Measurements from ENCODE around the gene NR2F1-AS1.
A peak's percentile ranks its signal among the peaks of the same experiment; 100 is the strongest.

The NR2F1-AS1 gene

GRCh38 chr5:93360436-93361088, 220.5 kb downstream of the NR2F1-AS1 start:
- no peaks in the 10 kb centered on the region for H3K36me3 ChIP-seq (ENCODE audit: control insufficient read depth in 1 of 2, insufficient read depth in 2 of 2, low read length in 2 of 2)
- H3K9me3 ChIP-seq (ENCODE audit: control insufficient read depth in 1 of 2, low read length in 2 of 2): no peaks in the 10 kb centered on the region
- H3K27ac ChIP-seq (ENCODE audit: low read depth, low read length): no peak overlapping the region
- no peaks in the 10 kb centered on the region for H3K27me3 ChIP-seq (ENCODE audit: control insufficient read depth in 1 of 2, insufficient read depth in 2 of 2, low read length in 2 of 2)
- H3K9ac ChIP-seq (ENCODE audit: low read depth in 1 of 2, low read length in 2 of 2): no peak overlapping the region
- no peaks in the 10 kb centered on the region for H3K4me1 ChIP-seq (ENCODE audit: control insufficient read depth in 1 of 2, insufficient read depth in 2 of 2, low read length in 2 of 2)
- H3K4me3 ChIP-seq (ENCODE audit: low read depth in 1 of 2, low read length in 2 of 2): no peak overlapping the region

GRCh38 chr5:93359960-93360305, 221.1 kb downstream of the NR2F1-AS1 start:
- H3K4me3 ChIP-seq (ENCODE audit: low read depth in 1 of 2, low read length in 2 of 2): no peak overlapping the region
- no peaks in the 10 kb centered on the region for H3K36me3 ChIP-seq (ENCODE audit: control insufficient read depth in 1 of 2, insufficient read depth in 2 of 2, low read length in 2 of 2)
- H3K9ac ChIP-seq (ENCODE audit: low read depth in 1 of 2, low read length in 2 of 2): no peak overlapping the region
- peak overlapping the region; percentile 25 for H3K27ac ChIP-seq (ENCODE audit: low read depth, low read length)
- H3K9me3 ChIP-seq (ENCODE audit: control insufficient read depth in 1 of 2, low read length in 2 of 2): no peaks in the 10 kb centered on the region
- H3K27me3 ChIP-seq (ENCODE audit: control insufficient read depth in 1 of 2, insufficient read depth in 2 of 2, low read length in 2 of 2): no peaks in the 10 kb centered on the region
- H3K4me1 ChIP-seq (ENCODE audit: control insufficient read depth in 1 of 2, insufficient read depth in 2 of 2, low read length in 2 of 2): no peaks in the 10 kb centered on the region

Data from duodenal mucosa (tissue), 2 donors.